K562 (cell line): ENCODE results near the gene SDR9C7. TPM values are rescaled to one million over a fixed set of nuclear protein-coding genes. Genes with fewer than 3 reads are reported as not detected.
A peak's percentile ranks its signal among the peaks of the same experiment; 100 is the strongest.

Experiments
- ETS2 ChIP-seq: IDR thresholded peaks from 2 replicates; pipeline ENCODE4 v1.6.1; 2016; ENCODE audit warnings: borderline replicate concordance, missing genetic modification characterization, mild to moderate bottlenecking, moderate library complexity, missing compliant biosample characterization; ENCODE audit not compliant: poor library complexity, severe bottlenecking
- FOSL1 ChIP-seq: fragments of 200-800 bp; sonication (Bioruptor generic); conservative IDR thresholded peaks from 2 replicates; pipeline ENCODE4 v1.6.1; 2016; ENCODE audit warnings: missing genetic modification characterization, missing compliant biosample characterization
- GABPB1 ChIP-seq: sonication (generic); formaldehyde crosslinking; IDR thresholded peaks from 2 replicates; pipeline ENCODE4 v1.8.0; 2022; ENCODE audit warnings: mild to moderate bottlenecking, missing genetic modification reagents
- HDAC2 ChIP-seq: fragments of 450-650 bp; IDR thresholded peaks from 2 replicates; pipeline ENCODE4 v1.6.1; 2016; ENCODE audit warnings: mild to moderate bottlenecking
- HDAC8 ChIP-seq: fragments of 450-650 bp; IDR thresholded peaks from 2 replicates; pipeline ENCODE4 v1.6.1; 2016; ENCODE audit warnings: mild to moderate bottlenecking, missing genetic modification characterization, moderate library complexity, missing compliant biosample characterization
- MXI1 ChIP-seq: IDR thresholded peaks from 2 replicates; pipeline ENCODE4 v1.6.1; 2011; ENCODE audit warnings: low read depth, mild to moderate bottlenecking, improper control_type of control experiment, low read length
- PHF21A ChIP-seq: fragments of 450-650 bp; IDR thresholded peaks from 2 replicates; pipeline ENCODE4 v1.6.1; 2017; ENCODE audit warnings: low read depth, borderline replicate concordance
- YBX1 ChIP-seq: fragments of 450-650 bp; IDR thresholded peaks from 2 replicates; pipeline ENCODE4 v1.7.1; 2016; ENCODE audit warnings: mild to moderate bottlenecking
- ZNF124 ChIP-seq: sonication (generic); formaldehyde crosslinking; IDR thresholded peaks from 2 replicates; pipeline ENCODE4 v1.8.1; 2022; ENCODE audit warnings: missing genetic modification reagents
- ZNF354B ChIP-seq: fragments of 250-450 bp; sonication (Bioruptor Pico); IDR thresholded peaks from 2 replicates; pipeline ENCODE4 v1.4.0; 2020
- ZNF639 ChIP-seq, 2 experiments: fragments of 200-800 bp in 1 of 2; sonication (Bioruptor generic) in 1 of 2; sonication (generic) in 1 of 2; formaldehyde crosslinking in 1 of 2; IDR thresholded peaks in 1 of 2; conservative IDR thresholded peaks in 1 of 2; 2 replicates each; pipeline versions ENCODE4 v1.5.0 to v1.6.1; 2016 to 2020; ENCODE audit warnings: missing compliant biosample characterization in 1 of 2, missing genetic modification characterization in 1 of 2, missing genetic modification reagents in 1 of 2
- ZNF778 ChIP-seq: fragments of 450-650 bp; formaldehyde crosslinking; IDR thresholded peaks from 2 replicates; pipeline ENCODE4 v1.4.0; 2020; ENCODE audit warnings: mild to moderate bottlenecking, moderate library complexity
- polyA plus RNA-seq, 8 experiments: library from polyadenylated mRNA; depleted of rRNA in 4 of 8; stranded (reverse) in 5 of 8; unstranded in 3 of 8; fragments of >200 nt; fragmentation: Nextera tagmentation in 2 of 8; fragmentation: Illumina TruSeq in 1 of 8; extraction: Ambion mirVana in 2 of 8; extraction: Trizol in 1 of 8; gene quantifications; 2 replicates each; pipeline versions ENCODE4 v1.2.1 to v1.2.3, GENCODE V29; 2011 to 2014; ENCODE audit warnings: inconsistent platforms in 1 of 8, missing spikeins in 1 of 8
- total RNA-seq, 7 experiments: library from RNA; depleted of rRNA in 6 of 7; stranded (reverse); fragments of >200 nt in 6 of 7; fragmentation: Illumina TruSeq in 2 of 7; extraction: Trizol in 2 of 7; gene quantifications; 2 replicates each; pipeline versions ENCODE4 v1.2.1 to v1.2.3, GENCODE V29; 2011 to 2021; ENCODE audit warnings: low replicate concordance in 1 of 7
- TF ChIP-seq, protein P1 (sequence below): sonication (generic); formaldehyde crosslinking; IDR thresholded peaks from 2 replicates; pipeline ENCODE4 v1.8.0; 2022; ENCODE audit warnings: mild to moderate bottlenecking, low read depth, missing genetic modification reagents
- TF ChIP-seq, protein P2 (sequence below): fragments of 250-450 bp; sonication (Bioruptor Pico); IDR thresholded peaks from 2 replicates; pipeline ENCODE4 v1.5.0; 2020; ENCODE audit warnings: mild to moderate bottlenecking, borderline replicate concordance
- TF ChIP-seq, protein P3 (sequence below): fragments of 450-650 bp; IDR thresholded peaks from 2 replicates; pipeline ENCODE4 v1.6.1; 2016; ENCODE audit warnings: low read depth

SDR9C7 gene
- total and polyA plus RNA-seq, 9 of the 15 experiments (the other 6 are each of a cell fraction or from before 2014, with no cell fraction given) = 0.04 to 0.59 (median 0.06) TPM; not detected in 6

GRCh38 chr12:56900583-56900982 lies 33.6 kb downstream of the SDR9C7 start (continued):
- no peak for TF ChIP-seq HDAC2
- no peak for TF ChIP-seq ZNF124
- no peak for TF ChIP-seq ZNF778 (CRISPR knock-in tag)
- TF ChIP-seq ZNF354B (CRISPR knock-in tag) = no peak
- no peak for TF ChIP-seq PHF21A
- TF ChIP-seq GABPB1 = peak; percentile 37; the same call in 1 of the 2 replicates
- TF ChIP-seq, protein P1, sequence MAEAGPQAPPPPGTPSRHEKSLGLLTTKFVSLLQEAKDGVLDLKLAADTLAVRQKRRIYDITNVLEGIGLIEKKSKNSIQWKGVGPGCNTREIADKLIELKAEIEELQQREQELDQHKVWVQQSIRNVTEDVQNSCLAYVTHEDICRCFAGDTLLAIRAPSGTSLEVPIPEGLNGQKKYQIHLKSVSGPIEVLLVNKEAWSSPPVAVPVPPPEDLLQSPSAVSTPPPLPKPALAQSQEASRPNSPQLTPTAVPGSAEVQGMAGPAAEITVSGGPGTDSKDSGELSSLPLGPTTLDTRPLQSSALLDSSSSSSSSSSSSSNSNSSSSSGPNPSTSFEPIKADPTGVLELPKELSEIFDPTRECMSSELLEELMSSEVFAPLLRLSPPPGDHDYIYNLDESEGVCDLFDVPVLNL (CRISPR knock-in tag) = no peak
- no peak for TF ChIP-seq ZNF639 (CRISPR knock-in tag; conservative IDR thresholded peaks at IDR 0.05 in 1 of 2, IDR thresholded peaks at IDR 0.05 in 1 of 2)
- no peak for TF ChIP-seq ETS2
- peak; percentile 98 for TF ChIP-seq FOSL1
- TF ChIP-seq HDAC8 (tag) = no peak
- TF ChIP-seq, protein P2, sequence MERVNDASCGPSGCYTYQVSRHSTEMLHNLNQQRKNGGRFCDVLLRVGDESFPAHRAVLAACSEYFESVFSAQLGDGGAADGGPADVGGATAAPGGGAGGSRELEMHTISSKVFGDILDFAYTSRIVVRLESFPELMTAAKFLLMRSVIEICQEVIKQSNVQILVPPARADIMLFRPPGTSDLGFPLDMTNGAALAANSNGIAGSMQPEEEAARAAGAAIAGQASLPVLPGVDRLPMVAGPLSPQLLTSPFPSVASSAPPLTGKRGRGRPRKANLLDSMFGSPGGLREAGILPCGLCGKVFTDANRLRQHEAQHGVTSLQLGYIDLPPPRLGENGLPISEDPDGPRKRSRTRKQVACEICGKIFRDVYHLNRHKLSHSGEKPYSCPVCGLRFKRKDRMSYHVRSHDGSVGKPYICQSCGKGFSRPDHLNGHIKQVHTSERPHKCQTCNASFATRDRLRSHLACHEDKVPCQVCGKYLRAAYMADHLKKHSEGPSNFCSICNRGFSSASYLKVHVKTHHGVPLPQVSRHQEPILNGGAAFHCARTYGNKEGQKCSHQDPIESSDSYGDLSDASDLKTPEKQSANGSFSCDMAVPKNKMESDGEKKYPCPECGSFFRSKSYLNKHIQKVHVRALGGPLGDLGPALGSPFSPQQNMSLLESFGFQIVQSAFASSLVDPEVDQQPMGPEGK = no peak
- TF ChIP-seq, protein P3, sequence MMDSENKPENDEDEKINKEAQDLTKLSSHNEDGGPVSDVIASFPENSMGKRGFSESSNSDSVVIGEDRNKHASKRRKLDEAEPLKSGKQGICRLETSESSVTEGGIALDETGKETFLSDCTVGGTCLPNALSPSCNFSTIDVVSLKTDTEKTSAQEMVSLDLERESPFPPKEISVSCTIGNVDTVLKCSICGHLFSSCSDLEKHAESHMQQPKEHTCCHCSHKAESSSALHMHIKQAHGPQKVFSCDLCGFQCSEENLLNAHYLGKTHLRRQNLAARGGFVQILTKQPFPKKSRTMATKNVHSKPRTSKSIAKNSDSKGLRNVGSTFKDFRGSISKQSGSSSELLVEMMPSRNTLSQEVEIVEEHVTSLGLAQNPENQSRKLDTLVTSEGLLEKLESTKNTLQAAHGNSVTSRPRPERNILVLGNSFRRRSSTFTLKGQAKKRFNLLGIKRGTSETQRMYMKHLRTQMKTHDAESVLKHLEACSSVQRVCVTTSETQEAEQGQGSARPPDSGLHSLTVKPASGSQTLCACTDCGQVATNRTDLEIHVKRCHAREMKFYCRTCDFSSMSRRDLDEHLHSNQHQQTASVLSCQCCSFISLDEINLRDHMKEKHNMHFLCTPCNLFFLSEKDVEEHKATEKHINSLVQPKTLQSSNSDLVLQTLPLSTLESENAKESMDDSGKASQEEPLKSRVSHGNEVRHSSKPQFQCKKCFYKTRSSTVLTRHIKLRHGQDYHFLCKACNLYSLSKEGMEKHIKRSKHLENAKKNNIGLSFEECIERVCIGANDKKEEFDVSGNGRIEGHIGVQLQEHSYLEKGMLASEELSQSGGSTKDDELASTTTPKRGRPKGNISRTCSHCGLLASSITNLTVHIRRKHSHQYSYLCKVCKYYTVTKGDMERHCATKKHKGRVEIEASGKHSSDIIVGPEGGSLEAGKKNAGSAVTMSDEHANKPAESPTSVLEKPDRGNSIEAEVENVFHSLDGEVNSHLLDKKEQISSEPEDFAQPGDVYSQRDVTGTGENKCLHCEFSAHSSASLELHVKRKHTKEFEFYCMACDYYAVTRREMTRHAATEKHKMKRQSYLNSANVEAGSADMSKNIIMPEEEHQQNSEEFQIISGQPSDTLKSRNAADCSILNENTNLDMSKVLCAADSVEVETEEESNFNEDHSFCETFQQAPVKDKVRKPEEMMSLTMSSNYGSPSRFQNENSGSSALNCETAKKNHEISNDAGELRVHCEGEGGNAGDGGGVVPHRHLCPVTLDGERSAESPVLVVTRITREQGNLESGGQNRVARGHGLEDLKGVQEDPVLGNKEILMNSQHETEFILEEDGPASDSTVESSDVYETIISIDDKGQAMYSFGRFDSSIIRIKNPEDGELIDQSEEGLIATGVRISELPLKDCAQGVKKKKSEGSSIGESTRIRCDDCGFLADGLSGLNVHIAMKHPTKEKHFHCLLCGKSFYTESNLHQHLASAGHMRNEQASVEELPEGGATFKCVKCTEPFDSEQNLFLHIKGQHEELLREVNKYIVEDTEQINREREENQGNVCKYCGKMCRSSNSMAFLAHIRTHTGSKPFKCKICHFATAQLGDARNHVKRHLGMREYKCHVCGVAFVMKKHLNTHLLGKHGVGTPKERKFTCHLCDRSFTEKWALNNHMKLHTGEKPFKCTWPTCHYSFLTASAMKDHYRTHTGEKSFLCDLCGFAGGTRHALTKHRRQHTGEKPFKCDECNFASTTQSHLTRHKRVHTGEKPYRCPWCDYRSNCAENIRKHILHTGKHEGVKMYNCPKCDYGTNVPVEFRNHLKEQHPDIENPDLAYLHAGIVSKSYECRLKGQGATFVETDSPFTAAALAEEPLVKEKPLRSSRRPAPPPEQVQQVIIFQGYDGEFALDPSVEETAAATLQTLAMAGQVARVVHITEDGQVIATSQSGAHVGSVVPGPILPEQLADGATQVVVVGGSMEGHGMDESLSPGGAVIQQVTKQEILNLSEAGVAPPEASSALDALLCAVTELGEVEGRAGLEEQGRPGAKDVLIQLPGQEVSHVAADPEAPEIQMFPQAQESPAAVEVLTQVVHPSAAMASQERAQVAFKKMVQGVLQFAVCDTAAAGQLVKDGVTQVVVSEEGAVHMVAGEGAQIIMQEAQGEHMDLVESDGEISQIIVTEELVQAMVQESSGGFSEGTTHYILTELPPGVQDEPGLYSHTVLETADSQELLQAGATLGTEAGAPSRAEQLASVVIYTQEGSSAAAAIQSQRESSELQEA = no peak
- TF ChIP-seq MXI1 = no peak
- TF ChIP-seq YBX1 = no peak
